ENCODE results near the gene NCOR2.
"Not testable (repeated sequence)": the region's sequence is repeated elsewhere in the genome, so short reads cannot be mapped to it uniquely, and the experiment has no call there.

Gene NCOR2

GRCh38 chr12:124599074-124599999 is 31.9 kb upstream of the NCOR2 start:
- no peak for DNase-seq (ENCODE audit: low read depth)

GRCh38 chr12:124597041-124597440 is 29.6 kb upstream of the NCOR2 start:
- DNase-seq (ENCODE audit: low read depth), result no peak

- DNase-seq (ENCODE audit: low read depth), result no peak
Measured at GRCh38 chr12:124595444-124595843, 28.0 kb upstream of the NCOR2 start.

GRCh38 chr12:124594851-124595250 is 27.4 kb upstream of the NCOR2 start:
- no peak for DNase-seq (ENCODE audit: low read depth)

GRCh38 chr12:124593851-124594401 is 26.5 kb upstream of the NCOR2 start:
- no peak for DNase-seq (ENCODE audit: low read depth)

GRCh38 chr12:124593176-124593575 is 25.8 kb upstream of the NCOR2 start:
- no peak for DNase-seq (ENCODE audit: low read depth)

DNA sequence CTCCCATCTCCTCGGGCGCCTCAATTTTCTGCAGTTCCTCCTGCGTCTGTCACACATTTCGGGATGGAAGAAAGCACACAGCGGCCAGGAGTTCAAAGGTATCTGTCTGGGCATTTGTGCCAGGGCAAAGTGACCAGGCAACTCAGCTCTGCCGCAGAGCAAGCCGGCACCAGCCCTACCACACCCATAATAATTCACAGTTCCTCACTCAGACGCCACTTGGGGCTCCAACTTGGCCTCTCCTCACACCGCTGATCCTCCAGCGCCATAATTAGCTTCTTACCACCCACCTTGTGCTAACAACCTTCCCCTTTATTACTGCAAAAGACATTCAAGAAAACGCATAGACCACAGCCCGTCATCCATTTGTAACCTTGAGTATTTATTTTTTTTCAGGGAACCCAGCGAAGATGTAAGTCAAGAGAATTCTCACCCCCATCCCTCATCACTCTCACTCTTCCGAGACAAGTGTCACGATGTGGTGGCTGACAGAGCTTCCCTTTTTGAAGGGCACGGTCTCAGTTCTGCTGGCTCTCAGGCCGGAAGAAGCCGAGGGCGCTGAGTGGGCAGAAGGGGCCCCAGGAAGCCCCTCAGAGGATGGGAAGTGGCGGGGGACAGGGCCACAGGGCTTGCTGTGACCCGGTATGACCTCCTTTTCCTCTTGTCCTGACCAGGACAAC is 25.2 kb upstream of the NCOR2 start:
- no peak for DNase-seq (ENCODE audit: low read depth)

DNA sequence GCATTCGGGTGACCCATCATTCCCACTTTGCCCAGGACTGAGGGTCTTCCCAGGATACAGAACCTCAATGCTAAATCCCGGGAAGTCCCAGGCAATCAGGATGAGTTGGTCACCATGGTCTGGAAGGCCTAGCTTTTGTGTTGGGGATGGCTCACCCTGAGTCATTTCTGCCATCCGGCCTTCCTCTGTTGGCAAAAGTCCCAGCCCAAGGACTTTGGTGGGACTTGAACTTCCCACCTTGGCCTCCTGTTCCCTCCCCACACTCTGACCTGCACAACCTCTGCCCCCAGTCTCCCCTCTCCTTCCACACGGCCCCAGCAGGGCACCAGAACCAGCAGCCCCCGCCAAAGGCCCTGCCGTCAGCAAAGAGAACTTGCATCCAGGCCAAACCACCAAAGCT is 24.6 kb upstream of the NCOR2 start:
- no peak for DNase-seq (ENCODE audit: low read depth)

GRCh38 chr12:124590447-124590846 is 23.0 kb upstream of the NCOR2 start:
- DNase-seq (ENCODE audit: low read depth), result no peak

GRCh38 chr12:124588751-124589267 is 21.4 kb upstream of the NCOR2 start:
- no peak for DNase-seq (ENCODE audit: low read depth)

DNA sequence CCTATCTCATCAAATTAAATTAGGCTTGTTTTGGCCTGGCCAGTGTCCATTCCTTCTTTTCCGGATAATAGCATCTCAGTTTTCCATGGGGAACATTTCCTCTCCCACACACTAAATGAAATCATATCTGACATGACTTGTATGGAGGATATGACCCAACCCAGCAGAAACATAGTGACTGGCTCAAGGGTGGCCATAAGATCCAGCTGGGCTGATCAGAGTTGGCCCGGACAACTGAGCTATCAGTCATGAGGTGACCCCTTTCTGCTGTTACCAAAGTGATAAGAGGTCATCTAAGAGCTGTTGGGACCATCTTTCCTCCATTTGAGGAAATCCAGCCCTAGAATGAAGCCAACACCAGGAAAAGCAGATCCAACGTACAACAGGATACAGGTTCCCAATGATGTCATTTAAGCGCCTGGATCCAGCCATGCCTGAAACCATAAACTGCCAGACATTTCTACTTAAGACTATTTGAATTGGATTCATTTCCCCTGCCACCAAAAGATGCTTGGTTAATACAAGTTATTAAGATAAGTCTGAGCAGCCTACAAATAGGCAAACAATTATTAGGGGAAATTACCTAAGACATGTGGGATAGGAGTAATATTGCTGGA is 20.7 kb upstream of the NCOR2 start:
- DNase-seq (ENCODE audit: low read depth), result no peak

DNA sequence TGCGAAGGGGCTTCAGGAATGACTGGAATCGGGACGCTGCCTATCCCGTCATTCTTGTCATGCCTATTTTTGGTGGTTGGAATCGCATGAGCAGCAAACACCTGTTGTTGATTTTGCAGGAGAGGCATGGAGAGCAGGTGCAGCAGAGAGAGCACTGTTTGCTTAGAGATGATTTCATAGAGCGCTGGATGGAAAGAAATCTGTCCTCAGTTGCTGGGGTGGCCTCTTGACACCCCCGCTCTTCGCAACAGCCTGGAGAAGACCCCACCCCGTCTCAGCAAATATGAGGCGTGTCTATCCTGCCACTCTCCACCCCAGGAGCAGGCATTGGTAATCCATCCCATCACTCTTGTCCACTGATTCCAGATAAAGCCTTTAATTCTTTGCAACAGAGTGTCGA is 19.3 kb upstream of the NCOR2 start:
- DNase-seq (ENCODE audit: low read depth), result no peak

DNA sequence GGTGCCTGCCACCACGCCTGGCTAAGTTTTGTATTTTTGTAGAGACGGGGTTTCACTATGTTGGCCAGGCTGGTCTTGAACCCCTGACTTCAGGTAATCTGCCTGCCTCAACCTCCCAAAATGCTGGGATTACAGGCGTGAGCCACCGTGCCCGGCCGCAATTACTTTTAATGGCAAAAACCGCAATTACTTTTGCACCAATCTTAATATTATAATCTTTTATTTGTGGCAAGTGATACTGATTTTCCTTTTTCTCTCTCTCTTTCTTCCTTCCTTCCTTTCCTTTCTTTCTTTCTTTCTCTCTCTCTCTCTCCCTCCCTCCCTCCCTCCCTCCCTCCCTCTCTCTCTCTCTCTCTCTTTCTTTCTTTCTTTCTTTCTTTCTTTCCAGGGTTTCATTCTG is 17.1 kb upstream of the NCOR2 start:
- not testable (repeated sequence) for DNase-seq (ENCODE audit: low read depth)

DNA sequence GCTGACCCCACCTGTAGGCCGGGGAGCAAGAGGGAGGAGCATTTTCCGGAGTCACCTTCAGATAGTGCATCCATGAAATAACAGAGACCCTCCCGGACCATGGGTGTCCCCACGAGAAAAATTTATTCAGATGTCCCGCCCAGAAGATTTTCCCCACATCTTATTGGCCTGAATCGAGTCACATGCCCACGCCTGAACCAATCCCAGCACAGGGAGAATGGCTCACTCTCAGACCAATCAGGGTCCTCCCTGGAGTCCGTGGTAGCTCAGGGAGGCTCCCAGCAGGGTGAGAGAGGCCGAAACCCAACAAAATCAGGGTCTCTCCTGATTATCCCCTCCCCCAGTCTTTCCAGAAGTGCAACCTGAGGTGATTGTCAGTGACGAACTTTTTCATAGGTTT is 16.4 kb upstream of the NCOR2 start:
- no peak for DNase-seq (ENCODE audit: low read depth)

DNA sequence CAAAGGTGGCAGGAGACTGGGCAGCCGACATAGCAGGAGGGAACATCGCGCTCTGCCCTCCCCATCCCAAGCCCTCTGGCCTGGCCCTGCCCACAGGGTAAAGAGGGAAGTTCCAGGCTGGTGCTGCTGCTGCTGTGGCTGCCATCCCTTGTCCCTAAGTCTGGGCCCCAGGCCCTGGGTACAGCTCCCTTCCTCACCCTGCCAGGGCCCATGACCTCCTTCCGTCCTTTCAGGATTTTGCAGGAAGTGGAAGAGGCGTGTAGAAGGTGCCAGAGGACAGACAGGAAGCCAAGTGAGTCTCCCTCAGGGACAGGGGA is 14.7 kb upstream of the NCOR2 start:
- no peak for DNase-seq (ENCODE audit: low read depth)

GRCh38 chr12:124581307-124582107 is 14.1 kb upstream of the NCOR2 start:
- no peak for DNase-seq (ENCODE audit: low read depth)

DNA sequence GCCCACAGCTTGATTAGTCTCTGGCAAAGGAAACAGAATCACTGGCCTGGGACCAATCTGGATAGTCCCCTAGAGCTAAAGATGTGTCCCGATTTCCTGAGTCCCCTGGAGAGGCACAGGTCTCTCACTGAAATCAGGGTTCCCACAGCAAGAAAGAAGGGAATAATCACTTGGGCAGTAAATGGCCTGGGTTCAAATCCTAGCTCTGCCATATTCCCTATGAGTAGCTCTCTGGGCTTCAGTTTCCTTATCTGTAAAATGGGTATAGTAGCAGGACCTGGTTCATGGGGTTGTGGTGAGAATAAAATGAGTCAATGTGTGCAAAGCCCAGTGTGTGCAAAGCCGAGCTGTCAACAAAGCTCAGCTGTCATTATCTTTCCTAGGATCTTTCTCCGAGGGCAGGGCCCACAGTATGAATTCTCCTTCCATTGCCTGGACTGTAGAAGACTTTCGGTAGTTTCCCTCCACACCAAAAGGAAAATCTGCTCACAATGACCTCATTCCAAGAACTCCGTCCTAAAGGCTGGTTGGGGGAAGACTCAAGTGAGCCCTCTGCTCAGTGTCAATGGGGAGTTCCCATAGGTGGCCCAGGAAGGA is 12.6 kb upstream of the NCOR2 start:
- DNase-seq (ENCODE audit: low read depth), result no peak

DNA sequence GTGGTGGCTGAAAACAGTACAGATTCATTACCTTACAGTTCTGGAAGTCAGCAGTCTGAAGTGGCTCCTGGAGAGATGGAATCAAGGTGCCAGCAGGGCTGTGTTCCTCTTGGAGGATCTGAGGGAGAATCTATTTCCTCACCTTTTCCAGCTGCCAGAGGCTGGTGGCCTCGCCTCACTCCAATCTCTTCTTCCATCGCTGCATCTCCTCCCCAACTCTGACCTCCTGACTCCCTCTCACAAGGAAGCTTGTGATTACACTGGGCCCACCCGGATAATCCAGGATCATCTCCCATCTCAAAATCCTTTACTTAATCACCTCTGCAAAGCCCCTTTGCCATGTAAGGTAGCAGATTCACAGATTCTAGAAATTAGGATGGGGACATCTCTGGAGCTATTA is 11.4 kb upstream of the NCOR2 start:
- DNase-seq (ENCODE audit: low read depth), result no peak

GRCh38 chr12:124578445-124578844 is 11.0 kb upstream of the NCOR2 start:
- DNase-seq (ENCODE audit: low read depth), result no peak

DNA sequence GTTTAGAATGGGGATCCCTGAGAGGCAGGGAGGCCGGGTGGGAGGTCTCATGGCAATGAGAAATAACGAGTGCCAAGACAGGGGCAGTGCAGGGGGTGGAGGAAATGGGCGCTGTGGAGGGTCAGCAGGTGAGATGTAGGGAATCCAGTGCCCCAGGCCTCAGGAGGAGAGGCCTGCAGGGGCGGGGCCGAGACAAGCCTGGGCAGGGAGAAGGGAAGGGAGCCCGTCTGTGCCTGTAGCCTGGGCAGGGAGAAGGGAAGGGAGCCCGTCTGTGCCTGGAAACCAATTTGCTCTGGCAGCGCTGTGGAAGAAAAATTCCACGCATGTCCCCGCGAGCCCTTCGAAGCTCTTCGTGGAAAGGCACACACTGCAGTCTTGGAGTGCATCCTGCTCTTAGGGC is 10.6 kb upstream of the NCOR2 start:
- no peak for DNase-seq (ENCODE audit: low read depth)

DNA sequence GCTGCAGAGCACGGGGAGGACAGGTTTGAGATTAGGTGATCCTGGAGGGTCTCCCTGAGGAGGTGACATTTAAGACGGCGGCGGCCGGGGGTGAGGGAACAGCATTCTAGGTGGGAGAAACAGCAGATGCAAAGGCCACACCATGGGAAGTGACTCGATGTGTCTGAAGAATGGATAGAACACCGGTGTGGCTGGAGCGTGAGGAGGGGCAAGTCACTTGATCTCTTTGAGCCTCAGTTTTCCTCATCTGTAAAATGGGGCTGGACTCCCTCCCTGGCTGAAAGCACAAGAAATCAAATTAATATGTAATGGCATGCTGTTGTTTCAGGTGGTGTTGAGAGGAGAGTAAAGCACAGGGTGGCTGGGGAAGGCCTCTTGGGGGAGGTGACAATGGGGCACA is 10.0 kb upstream of the NCOR2 start:
- DNase-seq (ENCODE audit: low read depth), result no peak

Data from stimulated activated CD8-positive, alpha-beta memory T cell treated with anti-CD3 and anti-CD28 coated beads, Interleukin-12 subunit alpha, Interleukin-12 subunit beta, amount 100 ng/mL, for 4 hours (primary cell).